Ovary (tissue), 3 donors: ENCODE results near the gene DACT3.

Experiments
- CTCF ChIP-seq, 3 donors: fragments of 450-650 bp in 2 of 3; fragments of 200-600 bp in 1 of 3; IDR thresholded peaks; one replicate each; pipeline versions ENCODE4 v1.5.1 to v1.8.0; 2016 to 2022; ENCODE audit warnings: antibody characterized with exemption in 3 of 3, mild to moderate bottlenecking in 1 of 3
- EP300 ChIP-seq: sonication (generic); formaldehyde crosslinking; IDR thresholded peaks from one replicate; pipeline ENCODE4 v1.6.1; 2017; ENCODE audit warnings: antibody characterized with exemption
- donor health status: DM: no; HTN: no; CAD: no.

DNA sequence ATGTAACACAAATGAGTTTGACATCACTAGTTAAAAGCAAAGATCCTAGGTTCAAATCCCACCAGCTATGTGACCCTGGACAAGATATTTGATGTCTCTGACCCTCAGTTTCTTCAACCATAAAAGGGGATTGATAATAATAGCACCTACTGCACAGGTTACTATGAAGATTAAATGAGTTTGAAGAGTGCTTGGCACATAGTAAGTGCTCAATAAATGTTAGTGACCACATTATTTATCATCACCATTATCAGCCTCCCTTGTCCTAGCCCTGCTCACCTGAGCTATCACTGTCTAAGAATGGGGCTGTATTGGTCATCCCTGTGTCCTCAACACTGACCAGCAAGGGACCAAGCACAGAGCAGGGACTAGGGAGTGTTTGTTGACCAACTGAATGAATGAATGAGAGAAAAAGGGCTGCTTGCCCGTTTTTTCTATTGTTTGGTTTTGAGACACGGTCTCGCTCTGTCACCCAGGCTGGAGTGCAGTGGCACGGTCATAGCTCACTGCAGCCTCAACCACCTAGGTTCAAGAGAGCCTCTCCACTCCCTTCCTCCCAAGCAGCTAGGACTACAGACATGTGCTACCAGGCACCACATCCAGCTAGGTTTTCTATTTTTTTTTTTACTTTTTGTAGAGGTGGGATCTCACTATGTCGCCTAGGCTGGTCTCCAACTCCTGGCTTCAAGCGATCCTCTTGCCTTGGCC lies 26.6 kb upstream of the DACT3 start:
- TF ChIP-seq CTCF (IDR thresholded peaks at IDR 0.05) (no peak), EP300 (no peak)
